ENCODE measurements around the gene SLC6A2.

The SLC6A2 gene

GRCh38 chr16:55647798-55648197, 8.0 kb upstream of the SLC6A2 start:
- no peak for DNase-seq (ENCODE audit: low read depth in 2 of 2)

GRCh38 chr16:55651841-55652824, 3.7 kb upstream of the SLC6A2 start:
- DNase-seq (ENCODE audit: low read depth in 2 of 2) = no peak

GRCh38 chr16:55653106-55653505, 2.7 kb upstream of the SLC6A2 start:
- DNase-seq (ENCODE audit: low read depth in 2 of 2) = no peak

- DNase-seq (ENCODE audit: low read depth in 2 of 2) = no peak
These were observed 349 bp upstream of the SLC6A2 start for GRCh38 chr16:55655381-55655896.

- DNase-seq (ENCODE audit: low read depth in 2 of 2) = no peak
These were observed 904 bp downstream of the SLC6A2 start for GRCh38 chr16:55656691-55657092.

- DNase-seq (ENCODE audit: low read depth in 2 of 2) = no peak
These were observed 1.8 kb downstream of the SLC6A2 start for GRCh38 chr16:55657616-55658015.

GRCh38 chr16:55658898-55659420, 3.2 kb downstream of the SLC6A2 start:
- no peak for DNase-seq (ENCODE audit: low read depth in 2 of 2)

- DNase-seq (ENCODE audit: low read depth in 2 of 2) = no peak
These were observed 4.2 kb downstream of the SLC6A2 start for GRCh38 chr16:55660026-55660425.

GRCh38 chr16:55660828-55661227, 5.0 kb downstream of the SLC6A2 start:
- DNase-seq (ENCODE audit: low read depth in 2 of 2) = no peak

GRCh38 chr16:55661941-55662643, 6.3 kb downstream of the SLC6A2 start:
- DNase-seq (ENCODE audit: low read depth in 2 of 2) = no peak

- peak; percentile 73 to 74 for DNase-seq (ENCODE audit: low read depth in 2 of 2)
These were observed 6.8 kb downstream of the SLC6A2 start for GRCh38 chr16:55662644-55663031.

GRCh38 chr16:55663225-55663624, 7.4 kb downstream of the SLC6A2 start:
- DNase-seq (ENCODE audit: low read depth in 2 of 2) = no peak

GRCh38 chr16:55663765-55664677, 8.2 kb downstream of the SLC6A2 start:
- no peak for DNase-seq (ENCODE audit: low read depth in 2 of 2)

- no peak for DNase-seq (ENCODE audit: low read depth in 2 of 2)
These were observed 9.1 kb downstream of the SLC6A2 start for GRCh38 chr16:55664786-55665407.

GRCh38 chr16:55665511-55665910, 9.7 kb downstream of the SLC6A2 start:
- no peak for DNase-seq (ENCODE audit: low read depth in 2 of 2)

GRCh38 chr16:55666012-55666411, 10.2 kb downstream of the SLC6A2 start:
- DNase-seq (ENCODE audit: low read depth in 2 of 2) = no peak

GRCh38 chr16:55667753-55668152, 12.0 kb downstream of the SLC6A2 start:
- DNase-seq (ENCODE audit: low read depth in 2 of 2) = no peak

GRCh38 chr16:55668340-55669281, 12.8 kb downstream of the SLC6A2 start:
- no peak for DNase-seq (ENCODE audit: low read depth in 2 of 2)

- DNase-seq (ENCODE audit: low read depth in 2 of 2) = no peak
These were observed 15.6 kb downstream of the SLC6A2 start for GRCh38 chr16:55671206-55671973.

All from fibroblast of skin of left biceps (primary cell).